HS-5 (cell line): ENCODE data around the gene IFNLR1.
"Not testable (repeated sequence)": the region's sequence is repeated elsewhere in the genome, so short reads cannot be mapped to it uniquely, and the experiment has no call there.

Experiments used
- DNase-seq: peaks from one replicate; pipeline ENCODE4 v3.0.0-alpha.2; 2012; ENCODE audit warnings: low read depth

The IFNLR1 gene

DNA sequence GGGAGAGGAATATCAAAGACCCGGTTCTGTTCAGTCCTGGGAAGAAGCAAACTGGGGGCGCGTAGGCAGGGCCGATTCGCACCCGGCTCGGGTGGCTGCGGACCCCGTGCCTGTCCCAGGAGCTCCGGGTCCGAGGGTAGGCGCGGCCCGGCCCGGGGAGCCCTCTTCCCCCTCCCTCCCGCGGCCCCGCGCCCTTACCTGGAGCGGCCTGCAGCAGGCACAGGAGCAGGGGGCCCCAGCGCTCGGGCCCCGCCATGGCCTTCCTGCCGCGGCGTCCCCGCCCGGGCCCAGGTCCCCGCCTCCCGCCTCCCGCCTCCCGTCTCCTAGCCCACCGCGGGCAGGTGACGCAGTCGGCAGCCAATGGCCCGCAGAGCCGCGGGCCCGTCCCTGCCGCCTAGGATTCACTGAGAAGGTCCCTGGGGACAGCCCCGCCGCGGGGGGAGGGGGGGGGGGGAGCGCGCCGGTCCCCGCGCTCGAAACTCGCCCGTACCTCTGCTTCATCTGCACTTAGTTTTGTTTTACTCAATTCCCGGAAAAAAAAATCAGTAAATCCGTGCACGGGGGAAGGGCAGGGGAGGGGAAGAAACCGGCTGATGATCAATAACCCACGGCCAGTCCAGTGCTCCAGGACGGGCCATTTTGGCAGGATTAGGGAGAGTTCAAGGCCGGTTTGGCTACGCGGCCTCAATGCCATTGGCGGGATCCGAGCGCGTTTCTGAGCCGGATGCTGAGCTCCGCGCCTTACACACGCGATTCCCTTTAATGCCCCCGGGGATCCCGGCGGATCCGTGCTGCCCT, at the start of gene IFNLR1:
IFNLR1 (minus strand) TSS at position 297 of the 798 bp plus-strand sequence; CDS start at position 256, 41 bp downstream.
- DNase-seq = no peak

DNA sequence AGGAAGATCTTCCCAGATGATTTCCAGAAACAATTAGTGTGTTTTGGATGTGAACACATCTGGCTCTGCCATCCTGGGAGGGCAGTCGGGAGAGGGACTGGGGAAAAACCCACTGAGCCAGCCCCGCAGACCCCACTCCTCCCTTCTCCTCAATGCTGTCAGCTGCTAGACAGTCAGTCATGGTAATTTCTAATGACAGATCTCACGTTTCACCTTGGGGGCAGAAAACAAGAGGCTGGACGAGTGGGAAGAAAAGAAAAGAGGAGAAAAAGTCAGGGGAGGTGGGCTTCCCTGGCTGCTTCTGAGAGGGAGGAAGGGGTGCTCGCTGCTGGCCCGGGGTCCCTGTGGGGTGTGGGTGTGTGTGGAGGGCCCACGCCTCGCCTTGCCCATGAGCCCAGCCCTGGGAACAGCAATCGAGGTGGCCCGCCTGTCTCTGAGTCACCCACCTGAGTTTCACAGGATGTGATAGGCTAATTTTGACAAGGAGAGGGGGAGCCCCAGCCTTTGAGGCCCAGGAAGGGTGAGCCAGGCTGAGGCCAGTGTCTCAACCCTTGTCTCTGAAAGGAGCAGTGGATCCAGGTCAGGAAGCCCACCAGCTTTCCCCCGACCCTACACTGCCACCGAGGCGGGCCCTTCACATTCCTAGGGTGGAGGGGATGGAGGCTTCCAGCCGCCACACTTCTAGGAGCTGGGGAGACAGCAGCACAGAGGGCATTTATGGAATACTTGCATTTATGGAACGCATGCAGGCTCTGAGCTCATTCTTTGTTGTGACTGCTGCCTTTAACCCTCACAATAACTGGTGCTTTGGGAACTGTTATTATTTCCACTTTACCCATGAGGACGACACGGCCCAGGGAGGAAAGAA, 49.1 kb upstream of the IFNLR1 start:
- DNase-seq = no peak

DNA sequence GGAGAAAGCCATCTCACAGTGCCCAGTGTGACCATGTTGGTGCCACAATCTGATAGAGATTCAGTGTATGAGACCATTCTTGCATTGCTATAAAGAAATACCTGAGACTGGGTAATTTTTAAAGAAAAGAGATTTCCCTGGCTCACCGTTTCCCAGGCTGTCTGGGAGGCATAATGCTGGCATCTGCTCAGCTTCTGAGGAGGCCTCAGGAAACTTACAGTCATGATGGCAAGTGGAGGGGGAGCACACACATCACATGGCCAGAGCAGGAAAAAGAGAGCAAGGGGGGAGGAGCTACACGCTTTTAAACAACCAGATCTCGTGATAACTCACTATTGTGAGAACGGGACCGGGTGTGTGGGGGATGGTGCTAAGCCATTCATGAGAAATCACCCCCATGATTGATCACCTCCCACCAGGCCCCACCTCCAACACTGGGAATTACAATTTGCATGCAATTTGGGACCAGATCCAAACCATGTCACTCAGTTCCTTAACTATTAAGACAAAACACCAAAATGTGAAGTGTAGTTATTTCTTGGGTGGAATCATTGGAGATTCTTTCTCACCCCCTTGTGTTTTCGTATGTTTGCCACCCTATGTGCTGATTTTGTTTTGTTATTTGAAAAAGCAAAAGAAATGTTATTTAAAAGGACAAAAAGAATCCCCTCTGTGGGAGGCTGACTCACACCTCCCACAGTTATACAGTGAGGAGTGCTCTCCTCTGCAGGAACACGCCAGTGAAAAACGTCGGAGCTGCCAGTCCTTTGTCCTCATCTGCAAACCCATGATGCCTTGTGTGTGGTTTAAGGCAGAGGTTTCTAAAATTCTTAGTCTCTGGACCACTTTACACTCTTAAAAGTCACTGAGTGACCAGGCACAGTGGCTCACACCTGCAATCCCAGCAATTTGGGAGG, 46.9 kb upstream of the IFNLR1 start:
- DNase-seq = no peak

DNA sequence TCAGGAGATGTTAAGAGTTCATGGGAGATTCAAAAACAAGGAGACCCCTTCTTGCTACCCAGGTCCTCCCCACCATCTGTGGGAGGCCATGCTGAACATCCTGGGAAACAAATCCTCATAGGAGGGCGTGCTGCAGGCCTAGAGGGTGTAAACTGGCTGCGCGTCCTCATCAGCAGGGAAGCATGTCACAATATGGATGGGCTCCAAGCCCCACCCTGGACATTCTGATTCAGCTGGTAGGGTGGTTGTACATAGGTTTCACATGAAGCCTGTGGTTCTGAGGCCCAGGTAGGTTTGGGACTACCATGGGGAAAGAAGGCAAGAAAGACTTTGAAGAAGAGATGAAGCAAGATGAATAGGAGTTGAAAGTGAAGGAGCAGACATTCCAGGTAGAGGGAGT, 44.6 kb upstream of the IFNLR1 start:
- DNase-seq = no peak

DNA sequence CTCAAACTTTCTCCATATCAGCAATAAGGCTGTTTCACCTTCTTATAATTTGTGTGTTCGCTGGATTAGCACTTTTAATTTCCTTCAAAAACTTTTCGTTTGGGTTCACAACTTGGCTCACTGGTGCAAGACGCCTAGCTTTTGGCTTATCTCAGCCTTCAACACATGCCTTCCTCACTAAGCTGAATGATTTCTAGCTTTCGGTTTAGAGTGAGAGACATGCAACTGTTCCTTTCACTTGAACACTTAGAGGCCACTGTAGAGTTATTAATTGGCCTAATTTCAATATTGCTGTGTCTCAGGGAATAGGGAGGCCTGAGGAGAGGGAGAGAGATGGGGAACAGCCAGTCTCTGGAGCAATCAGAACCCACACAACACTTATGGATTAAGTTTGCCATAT, 41.2 kb upstream of the IFNLR1 start:
- DNase-seq = no peak

DNA sequence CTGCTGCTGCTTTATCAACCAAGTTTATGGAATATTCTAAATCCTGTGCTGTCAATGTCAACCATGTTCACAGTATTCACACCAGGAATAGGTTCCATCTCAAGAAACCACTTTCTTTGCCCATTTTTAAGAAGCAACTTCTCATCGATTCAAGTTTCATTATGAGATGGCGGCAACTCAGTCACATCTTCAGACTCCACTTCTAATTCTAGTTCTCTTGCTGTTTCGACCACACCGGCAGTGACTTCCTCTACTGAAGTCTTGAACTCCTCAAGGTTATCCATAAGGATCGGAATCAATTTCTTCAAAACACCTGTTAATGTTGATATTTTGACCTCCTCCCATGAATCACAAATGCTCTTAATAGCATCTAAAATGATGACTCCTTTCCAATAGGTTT, 39.7 kb upstream of the IFNLR1 start:
- DNase-seq = no peak

DNA sequence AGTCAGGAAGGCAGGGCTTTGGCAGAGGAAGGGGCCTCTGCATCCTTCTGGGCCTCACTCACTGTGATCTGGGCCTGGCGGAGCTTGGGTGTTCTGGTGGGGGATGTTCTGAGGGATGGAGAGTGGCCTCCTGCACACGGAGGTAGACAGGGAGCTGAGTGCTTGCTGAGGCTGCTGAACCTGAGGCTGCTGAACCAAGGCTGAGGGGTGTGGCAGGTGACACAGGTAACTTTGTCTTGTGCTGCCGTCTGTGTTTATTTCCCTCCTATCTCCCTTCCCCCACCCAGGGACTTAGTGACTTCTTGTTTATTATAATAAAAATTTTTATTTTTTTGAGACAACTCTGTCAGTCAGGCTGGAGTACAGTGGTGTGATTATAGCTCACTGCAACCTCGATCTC, 37.7 kb upstream of the IFNLR1 start:
- DNase-seq = no peak

DNA sequence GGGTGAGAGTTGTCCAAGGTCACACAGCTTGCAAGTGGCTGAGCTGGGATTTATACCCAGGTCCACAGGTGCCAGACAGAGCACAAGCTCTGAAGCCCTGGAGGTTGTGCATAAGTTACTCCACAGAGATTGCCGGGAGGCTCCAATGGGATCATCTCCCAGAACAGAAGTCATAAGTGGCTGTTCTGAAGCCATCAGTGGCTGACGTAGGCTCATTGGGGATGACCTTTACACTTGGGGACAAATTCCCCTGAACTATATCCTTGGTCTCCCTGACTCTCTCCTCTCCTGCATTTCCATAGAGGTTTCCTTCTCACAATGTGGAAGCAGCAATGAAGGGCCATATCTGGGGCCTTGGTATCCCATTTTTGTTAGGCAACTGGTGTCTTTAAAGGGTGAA, 37.0 kb upstream of the IFNLR1 start:
- DNase-seq = no peak

DNA sequence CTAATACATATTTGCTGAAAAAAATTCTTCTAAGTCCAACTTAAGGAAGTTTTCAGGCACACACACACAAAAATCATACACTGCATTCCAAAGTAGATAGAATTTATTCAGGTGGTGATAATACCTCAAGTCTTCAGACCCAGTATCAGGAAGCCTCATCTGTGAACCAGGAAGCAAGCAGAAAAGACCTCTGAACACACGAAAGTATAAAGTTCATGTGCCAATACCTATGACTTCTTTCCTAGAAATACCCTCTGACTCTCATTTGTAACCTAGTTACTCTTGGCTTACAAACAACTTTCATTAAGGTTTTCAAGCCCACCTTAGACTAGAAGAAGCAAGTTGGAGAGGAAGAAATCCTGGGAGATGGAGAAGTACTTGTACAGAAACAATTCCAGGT, 35.7 kb upstream of the IFNLR1 start:
- DNase-seq = no peak

DNA sequence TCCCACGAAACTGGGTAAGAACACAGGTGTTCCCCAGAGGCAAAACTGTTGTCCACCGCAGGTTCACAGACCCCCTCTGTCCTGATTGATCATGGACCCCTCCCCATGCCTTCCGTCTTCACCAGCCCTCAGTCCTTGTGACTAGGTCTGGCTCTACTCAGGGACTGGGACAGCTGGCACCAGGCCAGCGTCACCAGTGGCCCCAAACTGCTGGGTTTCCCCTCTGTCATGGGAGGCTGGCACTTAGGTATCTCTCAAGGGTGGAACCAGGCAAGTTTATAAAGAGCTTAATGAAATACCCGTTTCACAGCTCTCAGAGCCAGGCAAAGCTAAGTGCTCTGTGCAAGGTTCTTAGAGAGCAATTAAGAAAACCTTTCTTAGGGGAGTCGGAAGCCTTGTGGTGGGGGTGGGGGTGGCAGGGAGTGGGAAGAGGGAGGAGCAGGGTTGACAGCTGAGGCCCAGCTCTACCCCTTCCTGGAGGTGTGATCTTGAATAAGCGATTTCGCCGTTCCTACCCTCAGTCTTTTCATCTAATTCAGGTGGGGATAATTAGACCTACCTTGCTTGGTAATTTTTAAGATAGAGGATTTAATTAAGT, 35.0 kb upstream of the IFNLR1 start:
- no peak for DNase-seq

DNA sequence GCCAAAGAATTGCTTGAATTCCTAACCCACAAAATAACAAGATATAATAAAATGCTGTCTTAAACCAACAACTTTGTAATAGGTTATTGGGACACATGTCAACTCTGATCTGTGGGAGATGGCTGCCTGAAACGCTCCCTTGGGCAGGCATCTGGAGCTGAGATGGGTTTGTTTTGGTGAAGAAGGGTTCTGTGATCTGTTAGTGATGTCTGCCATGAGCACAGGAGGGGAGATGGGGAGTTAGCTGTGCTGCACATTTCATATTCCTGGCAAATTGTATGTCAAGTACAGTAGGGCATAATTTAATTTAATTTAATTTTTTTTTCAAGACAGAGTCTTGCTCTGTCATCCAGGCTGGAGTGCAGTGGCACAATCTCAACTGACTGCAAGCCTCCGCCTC, 34.2 kb upstream of the IFNLR1 start:
- no peak for DNase-seq

DNA sequence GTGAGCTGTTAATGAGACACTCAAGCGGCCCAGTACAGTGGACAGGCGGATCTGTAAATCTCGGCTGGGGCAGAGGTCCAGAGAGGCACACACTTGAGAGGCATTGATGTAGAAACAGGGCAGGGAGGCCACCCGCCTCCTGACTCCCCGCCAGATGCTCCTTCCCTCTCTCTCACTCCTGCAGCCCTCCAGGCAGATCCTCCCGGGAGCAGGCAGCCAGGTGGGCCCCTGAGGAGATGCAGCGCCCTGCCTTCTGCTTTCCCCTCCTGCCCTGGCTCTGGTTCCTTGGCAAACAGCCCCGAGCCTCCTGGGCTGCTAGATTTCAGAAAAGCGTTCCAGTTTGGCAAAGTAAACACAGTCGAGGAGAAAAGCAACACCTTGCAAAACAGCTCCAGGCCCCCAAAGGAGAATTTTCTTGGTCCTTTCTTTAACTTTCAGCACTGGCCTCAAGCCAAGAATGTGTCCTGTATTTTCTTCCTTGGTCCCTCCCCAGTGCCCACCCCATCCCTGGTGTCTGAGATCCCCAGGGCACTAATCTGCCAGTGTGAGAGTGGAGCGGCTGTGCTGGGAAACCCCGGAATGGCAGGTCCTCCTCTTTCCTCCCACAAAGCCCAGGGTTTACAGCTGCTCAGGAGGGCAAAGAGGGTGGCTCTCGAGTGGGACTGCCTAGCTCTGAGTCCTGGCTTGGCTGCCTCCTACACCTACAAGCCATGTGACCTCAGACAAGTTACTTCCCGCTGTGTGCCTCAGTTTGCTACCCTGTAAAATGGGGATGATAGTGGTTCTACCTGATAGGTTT, 29.4 kb upstream of the IFNLR1 start:
- no peak for DNase-seq

DNA sequence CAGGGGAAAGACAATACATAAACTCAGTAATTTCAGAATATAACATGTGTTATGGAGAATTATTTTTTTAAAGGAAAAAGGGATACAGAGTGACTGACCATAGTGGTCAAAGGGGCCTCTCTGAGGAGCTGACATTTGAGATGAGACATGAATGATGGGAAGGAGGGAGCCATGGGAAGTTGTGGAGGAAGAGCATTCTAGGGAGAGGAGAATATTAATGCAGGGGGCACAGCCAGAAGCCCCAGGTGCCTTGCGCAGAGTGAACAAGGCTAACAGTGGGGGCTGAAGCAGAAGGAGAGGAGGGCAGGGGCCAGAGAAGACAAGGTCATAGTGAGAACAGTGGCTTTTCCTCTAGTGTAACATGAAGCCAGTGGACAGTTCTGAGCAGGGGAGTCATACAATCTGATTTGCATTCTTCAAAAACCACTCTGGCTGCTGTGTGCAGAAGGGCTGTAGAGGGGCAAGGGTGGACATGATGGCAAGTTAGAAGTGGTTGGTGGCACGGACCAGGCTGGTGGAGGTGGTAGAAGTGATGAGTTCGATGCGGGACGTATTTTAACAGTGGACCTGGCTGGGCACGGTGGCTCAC, 28.2 kb upstream of the IFNLR1 start:
- no peak for DNase-seq

DNA sequence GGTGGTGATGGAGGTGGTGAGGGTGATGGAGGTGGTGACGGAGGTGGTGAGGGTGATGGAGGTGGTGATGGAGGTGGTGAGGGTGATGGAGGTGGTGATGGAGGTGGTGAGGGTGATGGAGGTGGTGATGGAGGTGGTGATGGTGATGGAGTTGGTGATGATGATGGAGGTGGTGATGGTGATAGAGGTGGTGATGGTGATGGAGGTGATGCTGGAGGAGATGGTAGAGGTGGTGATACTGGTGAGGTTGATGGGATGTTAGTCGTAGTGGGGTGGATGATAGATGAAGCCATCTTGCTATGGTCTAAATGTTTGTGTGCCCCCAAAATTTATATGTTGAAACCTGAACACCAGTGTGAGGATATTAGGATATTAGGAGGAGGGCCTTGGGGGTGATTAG, 25.3 kb upstream of the IFNLR1 start:
- DNase-seq = no peak

DNA sequence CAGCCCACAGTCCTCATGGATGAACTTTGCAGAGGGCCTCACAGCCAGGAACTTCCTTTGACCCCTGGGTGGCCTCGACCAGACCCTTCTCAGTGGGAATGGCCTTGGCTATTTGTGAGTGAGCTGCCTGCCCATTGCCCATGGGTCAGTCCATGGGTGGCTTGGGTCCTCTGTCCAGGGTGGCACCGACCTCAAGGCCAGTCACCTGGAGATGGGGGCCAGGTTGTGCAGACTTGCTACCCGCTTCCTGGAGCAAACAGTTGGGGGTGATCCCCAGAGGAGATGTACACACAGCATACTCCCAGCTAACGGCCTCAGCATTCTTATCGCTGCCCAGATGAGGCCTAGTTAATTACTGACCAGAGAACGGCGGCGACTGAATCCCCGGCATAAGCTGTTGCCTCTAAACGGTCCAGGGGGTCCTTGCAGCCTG, 23.1 kb upstream of the IFNLR1 start:
- no peak for DNase-seq

DNA sequence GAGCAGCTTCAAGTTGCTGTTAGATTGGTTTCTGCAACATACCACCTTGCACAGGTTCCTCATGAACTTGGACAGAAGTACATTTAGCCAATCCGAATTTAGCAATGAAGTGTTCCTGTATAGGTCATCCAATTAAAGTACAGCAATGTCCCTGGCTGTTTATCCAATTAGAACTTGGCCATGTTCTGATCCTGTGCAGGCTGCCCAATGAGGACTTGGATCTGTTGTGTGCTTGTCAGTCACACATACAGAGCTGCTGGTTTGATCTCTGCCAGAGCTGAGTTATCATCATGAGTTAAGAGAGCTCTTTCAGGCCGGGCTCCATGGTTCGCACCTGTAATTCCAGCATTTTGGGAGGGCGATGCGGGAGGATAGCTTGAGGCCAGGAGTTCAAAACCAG, 22.0 kb upstream of the IFNLR1 start:
- no peak for DNase-seq

DNA sequence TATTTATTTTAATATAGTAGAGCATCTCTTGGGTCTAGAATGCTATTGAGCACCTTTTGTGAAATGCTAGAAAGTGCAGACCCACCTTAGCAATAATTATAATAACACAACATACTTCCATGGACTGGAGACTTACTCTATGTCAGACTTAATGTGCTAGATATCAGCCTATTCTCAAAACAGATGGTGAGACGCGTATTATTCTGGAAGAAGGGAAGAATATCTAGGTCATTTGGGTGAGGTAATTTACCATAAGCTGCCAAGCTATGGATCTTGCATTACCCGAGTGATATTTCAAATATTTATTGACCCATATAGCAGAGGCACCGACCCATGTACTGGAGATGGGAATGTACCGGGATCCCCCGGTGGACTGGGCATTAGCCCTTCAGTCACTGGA, 20.6 kb upstream of the IFNLR1 start:
- no peak for DNase-seq

DNA sequence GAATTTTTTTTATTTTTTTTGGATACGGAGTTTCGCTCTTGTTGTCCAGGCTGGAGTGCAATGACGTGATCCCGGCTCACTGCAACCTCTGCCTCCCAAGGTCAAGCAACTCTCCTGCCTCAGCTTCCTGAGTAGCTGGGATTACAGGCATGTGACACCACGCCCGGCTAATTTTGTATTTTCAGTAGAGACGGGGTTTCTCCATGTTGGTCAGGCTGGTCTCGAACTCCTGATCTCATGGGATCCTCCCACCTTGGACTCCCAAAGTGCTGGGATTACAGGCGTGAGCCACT, 20.3 kb upstream of the IFNLR1 start:
- DNase-seq = not testable (repeated sequence)

DNA sequence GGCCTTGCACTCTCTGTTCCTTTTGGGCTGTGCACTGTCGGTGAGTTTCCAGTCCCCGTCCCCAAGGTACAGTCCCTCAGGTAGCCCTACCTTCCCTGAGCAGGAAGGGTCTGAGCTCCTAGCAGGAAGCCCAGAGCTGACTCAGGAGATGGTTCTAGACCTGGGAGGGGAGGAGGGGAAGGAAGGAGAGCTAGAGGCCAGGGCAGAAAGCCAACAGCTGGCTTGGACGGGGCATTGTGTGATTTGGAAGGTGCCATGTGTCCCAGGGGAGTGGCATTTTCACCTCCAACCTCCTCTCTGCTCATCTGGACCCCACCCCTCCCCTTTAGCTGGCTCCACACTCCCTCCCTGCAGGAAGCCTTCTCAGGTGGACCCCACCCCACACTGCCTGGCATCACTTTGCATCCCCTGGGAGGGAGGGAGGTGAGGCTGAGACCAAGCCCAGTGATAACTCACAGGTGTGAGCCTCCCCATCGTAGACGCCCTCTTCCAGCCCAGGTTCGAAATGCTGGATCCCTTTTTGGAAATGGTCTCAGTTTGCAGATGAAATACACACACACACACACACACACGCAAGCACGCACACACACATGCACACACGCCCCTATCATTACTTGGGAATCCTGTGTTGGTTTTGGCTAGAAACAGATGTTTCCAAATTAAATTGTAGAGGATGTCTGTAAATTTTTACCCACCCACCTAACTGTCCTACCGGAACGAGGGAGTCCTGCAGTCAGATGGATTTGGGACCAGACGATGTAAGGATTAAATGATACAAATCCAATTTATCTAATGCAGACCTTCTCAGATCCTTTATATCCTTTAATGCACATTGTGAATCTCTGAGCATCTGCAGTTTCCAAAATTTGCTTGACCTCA, 19.7 kb upstream of the IFNLR1 start:
- DNase-seq = no peak

DNA sequence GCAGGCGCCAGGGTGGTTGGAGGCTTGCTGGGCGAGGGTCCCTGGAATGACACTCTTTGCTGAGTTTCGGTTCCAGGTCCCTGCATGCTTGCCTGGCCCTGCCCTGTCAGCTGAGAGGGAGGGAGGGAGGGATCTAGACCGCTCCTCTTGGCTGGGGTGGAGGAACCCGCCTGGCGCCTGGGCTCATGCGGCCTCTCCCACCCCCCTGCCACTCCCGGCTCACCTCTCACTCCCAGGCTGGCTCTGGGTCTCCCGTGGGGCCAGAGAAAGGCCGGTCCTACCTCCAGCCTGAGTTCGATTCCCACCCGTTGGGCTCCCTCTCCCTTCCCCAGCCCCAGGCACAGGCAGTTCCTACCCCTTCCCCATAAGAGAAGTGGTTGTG, 19.0 kb upstream of the IFNLR1 start:
- no peak for DNase-seq
